Common myeloid progenitor, CD34-positive (primary cell): Measurements from ENCODE around the gene SLC38A7.
"Not testable (repeated sequence)": the region's sequence is repeated elsewhere in the genome, so short reads cannot be mapped to it uniquely, and the experiment has no call there.

Source experiments
- CTCF ChIA-PET: fragments of 350-600 bp; sonication (Branson Sonifier 250); formaldehyde crosslinking; loops from one replicate; lab custom pipeline; 2021; ENCODE audit warnings: antibody characterized with exemption; lab: Charles Lee
- POLR2A ChIA-PET: fragments of 350-600 bp; sonication (Branson Sonifier 250); formaldehyde crosslinking; loops from one replicate; lab custom pipeline; 2021; ENCODE audit warnings: antibody characterized with exemption; lab: Charles Lee
- DNase-seq, 3 donors: peaks; one replicate each; pipeline versions ENCODE4 v3.0.0 to v3.0.0-alpha.2; 2013
- H3K27ac ChIP-seq, 2 experiments: 1 replicate in 1 of 2; 2 replicates in 1 of 2; pipeline ENCODE4 v1.7.0; 2013; ENCODE audit warnings: inconsistent platforms in 2 of 2, low read length in 2 of 2, mild to moderate bottlenecking in 2 of 2, low read depth in 1 of 2, moderate library complexity in 1 of 2; ENCODE audit not compliant: severe bottlenecking in 2 of 2, insufficient read depth in 1 of 2, poor library complexity in 1 of 2
- H3K27me3 ChIP-seq, 5 experiments: replicated peaks in 2 of 5; 1 replicate in 3 of 5; 2 replicates in 2 of 5; pipeline versions ENCODE4 v1.6.1 to v1.7.0; 2013; ENCODE audit warnings: low read length in 4 of 5, mild to moderate bottlenecking in 2 of 5, moderate library complexity in 2 of 5, inconsistent platforms in 1 of 5; ENCODE audit not compliant: insufficient read depth in 5 of 5, control insufficient read depth in 4 of 5
- H3K36me3 ChIP-seq, 4 experiments: 1 replicate in 2 of 4; 2 replicates in 2 of 4; pipeline versions ENCODE4 v1.6.1 to v1.7.0; 2013; ENCODE audit warnings: low read length in 3 of 4, control low read depth in 1 of 4, mild to moderate bottlenecking in 1 of 4; ENCODE audit not compliant: control insufficient read depth in 4 of 4, insufficient read depth in 4 of 4
- H3K4me1 ChIP-seq, 4 experiments: 1 replicate in 3 of 4; 2 replicates in 1 of 4; pipeline versions ENCODE4 v1.6.1 to v1.7.1; 2013; ENCODE audit warnings: low read length in 3 of 4, mild to moderate bottlenecking in 3 of 4, control low read depth in 1 of 4, inconsistent platforms in 1 of 4, moderate library complexity in 1 of 4; ENCODE audit not compliant: control insufficient read depth in 4 of 4, insufficient read depth in 4 of 4; ENCODE audit errors: control extremely low read depth in 1 of 4
- H3K4me3 ChIP-seq, 7 experiments: 1 replicate in 4 of 7; 2 replicates in 3 of 7; pipeline versions ENCODE4 v1.5.1 to v1.7.0; 2013; ENCODE audit warnings: mild to moderate bottlenecking in 7 of 7, low read length in 6 of 7, moderate library complexity in 6 of 7, inconsistent platforms in 2 of 7, low read depth in 2 of 7, control low read depth in 1 of 7; ENCODE audit not compliant: insufficient read depth in 4 of 7, control insufficient read depth in 1 of 7; ENCODE audit errors: extremely low read depth in 1 of 7
- H3K9me3 ChIP-seq, 5 experiments: 1 replicate in 4 of 5; 2 replicates in 1 of 5; pipeline versions ENCODE4 v1.6.1 to v1.7.1; 2013; ENCODE audit warnings: low read length in 4 of 5, mild to moderate bottlenecking in 2 of 5, inconsistent platforms in 1 of 5, low read depth in 1 of 5, moderate library complexity in 1 of 5; ENCODE audit not compliant: control insufficient read depth in 4 of 5, insufficient read depth in 2 of 5; ENCODE audit errors: control extremely low read depth in 1 of 5
- WGBS: methylation state at CpG from one replicate; pipeline ENCODE4 v1.1.5; 2013; ENCODE audit not compliant: insufficient coverage; 5-methylcytosine and 5-hydroxymethylcytosine counted together

The SLC38A7 gene

DNA sequence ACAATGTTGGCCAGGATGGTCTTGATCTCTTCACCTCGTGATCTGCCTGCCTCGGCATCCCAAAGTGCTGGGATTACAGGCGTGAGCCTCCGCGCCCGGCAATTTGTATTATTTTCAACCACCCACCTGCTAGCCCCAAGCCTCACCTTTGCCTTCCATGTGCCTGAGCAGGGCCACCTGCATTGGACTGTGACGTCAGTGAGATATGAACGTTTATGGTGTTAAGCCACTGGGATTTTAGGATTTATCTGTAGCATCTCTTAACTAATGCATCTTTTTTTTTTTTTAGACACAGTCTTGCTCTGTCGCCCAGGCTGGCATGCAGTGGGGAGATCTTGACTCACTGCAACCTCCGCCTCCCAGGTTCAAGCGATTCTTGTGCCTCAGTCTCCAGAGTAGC is 24.7 kb downstream of the SLC38A7 start:
- H3K9me3 ChIP-seq, H3K4me3 ChIP-seq, H3K27ac ChIP-seq, H3K4me1 ChIP-seq, POLR2A ChIA-PET, H3K36me3 ChIP-seq, H3K27me3 ChIP-seq, DNase-seq: not testable (repeated sequence)
- WGBS: 98% methylated on average over 7 of the region's 11 CpGs
- CTCF ChIA-PET: interaction anchor here (1.9 kb wide), 1 partner anchor 96 kb away, joined by 4 read pairs; no protein-coding TSS in a partner anchor

DNA sequence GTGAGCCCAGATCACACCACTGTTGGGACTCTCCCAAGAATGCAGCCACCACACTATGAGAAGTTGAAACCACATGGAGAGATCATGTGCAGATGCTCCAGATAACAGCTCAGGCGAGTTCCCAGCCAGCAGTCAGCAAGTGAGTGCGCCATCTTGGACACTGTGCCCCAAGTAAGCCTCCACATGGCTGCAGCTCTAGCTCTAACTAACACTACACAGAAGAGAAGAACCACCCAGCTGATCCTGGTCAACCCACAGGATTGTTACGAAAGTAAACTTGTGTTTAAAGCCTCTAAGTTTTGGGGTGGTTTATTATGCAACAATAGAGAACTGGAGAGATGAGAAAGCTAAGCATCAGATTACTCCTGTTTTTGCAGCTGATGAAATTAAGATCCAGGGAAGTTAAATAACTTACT is 25.8 kb downstream of the SLC38A7 start:
- Histone ChIP-seq H3K36me3 (no peaks in the 10 kb centered on the region), H3K27me3 (peaks cover 0 to 7% (median 0%) of the 10 kb centered on the region in 5 experiments), H3K4me3 (no peak overlapping the region), H3K27ac (no peak overlapping the region), H3K9me3 (no peaks in the 10 kb centered on the region), H3K4me1 (no peaks in the 10 kb centered on the region)
- 92% methylated on average over 2 of the region's 3 CpGs for WGBS
- DNase-seq: peak in 2 of 3 donors; percentile 14 to 36
- ChIA-PET CTCF (interaction anchor here (0.9 to 1.5 kb wide), 3 partner anchors 99 to 324 kb away, joined by 3 to 4 read pairs (median 3); no protein-coding TSS in a partner anchor), POLR2A (no interaction called here)

DNA sequence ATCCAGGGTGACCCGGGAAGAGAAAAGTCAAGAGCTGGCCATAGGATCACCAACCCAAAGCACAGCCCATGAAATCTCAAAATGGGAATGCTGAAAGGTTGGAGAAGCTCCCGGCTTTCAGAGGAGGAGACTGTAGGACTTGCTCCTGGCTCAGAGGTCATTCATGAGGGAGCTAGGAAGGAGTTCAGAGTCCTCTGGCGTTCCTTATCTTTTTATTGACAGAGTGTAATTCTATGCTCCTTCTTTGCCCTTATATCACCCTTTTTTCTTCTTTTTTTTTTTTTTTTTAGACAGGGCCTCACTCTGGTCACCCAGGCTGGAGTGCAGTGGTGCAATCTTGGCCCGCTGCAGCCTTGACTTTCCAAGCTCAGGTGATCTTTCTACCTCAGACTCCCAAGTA is 27.7 kb downstream of the SLC38A7 start:
- WGBS: 100% methylated on average over 2 of the region's 4 CpGs
- Histone ChIP-seq H3K4me1 (no peaks in the 10 kb centered on the region), H3K4me3 (no peak overlapping the region), H3K27me3 (peaks cover 0 to 7% (median 3%) of the 10 kb centered on the region in 5 experiments), H3K9me3 (no peaks in the 10 kb centered on the region), H3K36me3 (no peaks in the 10 kb centered on the region), H3K27ac (no peak overlapping the region)
- ChIA-PET CTCF (interaction anchor here (1.0 kb wide), 2 partner anchors 13 to 160 kb away, joined by 3 read pairs; no protein-coding TSS in a partner anchor), POLR2A (no interaction called here)
- DNase-seq: no peak

DNA sequence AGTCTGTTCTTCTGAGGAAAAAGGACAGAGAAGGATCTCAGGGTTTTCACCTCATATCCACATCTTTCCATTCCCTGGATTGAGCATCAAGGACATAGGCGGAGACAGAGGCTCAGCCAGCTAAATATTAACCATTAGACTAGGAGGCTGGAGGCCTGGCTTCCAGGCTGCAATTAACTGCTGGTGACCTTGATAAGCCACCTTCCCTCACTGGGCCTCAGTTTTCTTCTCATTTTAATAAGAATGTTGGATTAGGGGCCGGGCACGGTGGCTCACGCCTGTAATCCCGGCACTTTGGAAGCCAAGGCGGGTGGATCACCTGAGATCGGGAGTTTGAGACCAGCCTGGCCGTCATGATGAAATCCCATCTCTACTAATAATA is 29.4 kb downstream of the SLC38A7 start:
- H3K36me3 ChIP-seq: no peaks in the 10 kb centered on the region
- H3K4me3 ChIP-seq: no peak overlapping the region
- peaks cover 0 to 7% (median 3%) of the 10 kb centered on the region in 5 experiments for H3K27me3 ChIP-seq
- H3K4me1 ChIP-seq: no peaks in the 10 kb centered on the region
- no peak overlapping the region for H3K27ac ChIP-seq
- POLR2A ChIA-PET: no interaction called here
- H3K9me3 ChIP-seq: no peaks in the 10 kb centered on the region
- DNase-seq: no peak
- CTCF ChIA-PET: no interaction called here
- 100% methylated on average over 1 of the region's 8 CpGs for WGBS

DNA sequence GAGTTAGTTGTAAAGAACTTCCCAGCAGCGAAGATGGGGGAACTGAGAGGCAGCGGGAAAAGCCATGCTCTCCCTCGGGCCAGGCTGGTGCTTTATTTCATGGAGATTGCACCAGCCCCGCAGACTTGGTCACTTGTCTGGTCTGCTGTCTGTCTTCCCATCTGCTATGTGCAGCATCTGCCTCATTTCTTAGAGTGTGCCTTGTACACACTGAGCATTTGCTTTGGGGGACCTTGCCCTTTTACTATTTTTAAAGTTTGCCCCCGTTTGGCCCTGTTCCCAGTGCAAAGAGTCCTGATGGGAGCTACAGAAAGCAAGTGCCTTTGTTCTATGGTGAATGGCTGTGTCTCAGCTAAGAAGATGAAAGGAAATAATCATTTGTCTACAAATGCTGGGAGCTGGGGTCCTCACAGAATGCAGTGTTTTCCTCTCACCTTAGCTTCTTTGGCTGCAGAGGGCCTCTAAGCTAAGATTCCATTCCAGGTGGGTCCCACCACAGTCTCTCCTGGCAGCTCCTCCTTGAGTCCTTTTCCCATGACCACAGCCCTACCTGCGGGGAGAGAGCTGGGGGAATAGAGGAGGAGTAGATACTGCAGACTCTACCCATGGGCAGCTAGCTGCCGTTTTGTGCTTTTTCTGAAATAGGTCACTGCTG is 29.9 kb downstream of the SLC38A7 start:
- Histone ChIP-seq H3K27ac (no peak overlapping the region), H3K9me3 (no peaks in the 10 kb centered on the region), H3K27me3 (peaks cover 0 to 7% (median 3%) of the 10 kb centered on the region in 5 experiments), H3K4me3 (no peak overlapping the region), H3K4me1 (no peaks in the 10 kb centered on the region), H3K36me3 (no peaks in the 10 kb centered on the region)
- DNase-seq: no peak
- CTCF ChIA-PET: no interaction called here
- POLR2A ChIA-PET: no interaction called here
- WGBS: 97% methylated on average over 5 of the region's 7 CpGs

DNA sequence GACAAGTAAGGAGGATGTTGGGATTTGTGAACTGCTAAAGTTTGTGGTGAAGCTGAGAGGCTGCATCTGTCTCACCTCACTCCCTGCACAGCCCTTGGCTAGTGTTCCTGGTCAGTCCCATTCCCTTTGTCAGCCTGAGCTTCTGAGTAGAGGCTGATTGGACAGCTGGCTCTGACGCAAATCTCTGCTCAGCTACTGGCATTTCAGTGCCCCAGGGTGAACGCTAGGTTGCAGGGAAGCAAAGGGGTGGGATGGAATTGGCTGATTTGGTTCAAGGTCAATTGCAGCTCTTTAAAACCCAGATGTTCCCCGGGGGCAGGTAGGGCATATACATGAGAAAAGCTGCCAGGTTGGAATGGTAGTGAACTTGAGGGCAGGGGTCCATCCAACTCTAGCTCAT is 31.8 kb downstream of the SLC38A7 start:
- no peak overlapping the region for H3K27ac ChIP-seq
- no peaks in the 10 kb centered on the region for H3K36me3 ChIP-seq
- H3K4me1 ChIP-seq: no peaks in the 10 kb centered on the region
- DNase-seq: no peak
- H3K9me3 ChIP-seq: no peaks in the 10 kb centered on the region
- H3K27me3 ChIP-seq: peaks cover 0 to 7% (median 3%) of the 10 kb centered on the region in 5 experiments
- 69% methylated on average over 3 of the region's 3 CpGs for WGBS
- POLR2A ChIA-PET: no interaction called here
- no peak overlapping the region for H3K4me3 ChIP-seq
- CTCF ChIA-PET: interaction anchor here (1.2 to 1.7 kb wide), 4 partner anchors 8 to 141 kb away, joined by 4 read pairs; no protein-coding TSS in a partner anchor

DNA sequence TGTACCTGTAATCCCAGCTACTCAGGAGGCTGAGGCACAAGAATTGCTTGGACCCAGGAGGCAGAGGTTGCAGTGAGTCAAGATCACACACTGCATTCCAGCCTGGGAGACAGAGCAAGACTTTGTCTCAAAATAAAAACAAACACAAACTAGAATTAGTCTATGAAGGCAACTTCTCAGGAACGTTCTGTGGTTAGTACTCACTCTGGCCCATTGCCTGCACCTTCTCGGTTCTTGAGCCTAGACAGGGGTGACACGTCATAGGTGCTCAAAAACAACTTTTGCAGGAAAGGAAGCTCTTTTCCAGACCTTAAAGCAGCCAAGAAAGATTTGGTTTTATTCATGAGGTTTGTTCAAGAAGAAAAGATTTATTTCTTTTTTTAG is 32.6 kb downstream of the SLC38A7 start:
- CTCF ChIA-PET: interaction anchor here (1.2 to 1.7 kb wide), 3 partner anchors 9 to 49 kb away, joined by 4 read pairs; no protein-coding TSS in a partner anchor

More for the DNA sequence above, 32.6 kb downstream of the SLC38A7 start:
- no peak for DNase-seq
- H3K36me3 ChIP-seq: no peaks in the 10 kb centered on the region
- H3K4me3 ChIP-seq: no peak overlapping the region
- no peak overlapping the region for H3K27ac ChIP-seq
- H3K9me3 ChIP-seq: no peaks in the 10 kb centered on the region
- H3K27me3 ChIP-seq: peaks cover 0 to 7% (median 3%) of the 10 kb centered on the region in 5 experiments
- 88% methylated on average over 3 of the region's 3 CpGs for WGBS
- POLR2A ChIA-PET: no interaction called here
- H3K4me1 ChIP-seq: no peaks in the 10 kb centered on the region
